Hepatocyte (in vitro differentiated cells): ENCODE measurements around the gene KRT81.
"Not testable (repeated sequence)": the region's sequence is repeated elsewhere in the genome, so short reads cannot be mapped to it uniquely, and the experiment has no call there.

Experiments used
- CTCF ChIP-seq: fragments of 200-600 bp; sonication (generic); IDR thresholded peaks from 2 replicates; pipeline ENCODE4 v1.5.1; 2016; ENCODE audit warnings: antibody characterized with exemption, mild to moderate bottlenecking; ENCODE audit not compliant: poor library complexity
- EZH2 ChIP-seq: fragments of 200-600 bp; sonication (generic); IDR thresholded peaks from 2 replicates; pipeline ENCODE4 v1.6.1; 2016; ENCODE audit warnings: antibody characterized with exemption, mild to moderate bottlenecking, borderline replicate concordance
- EZH2phosphoT487 ChIP-seq: fragments of 200-600 bp; sonication (generic); IDR thresholded peaks from one replicate; pipeline ENCODE4 v1.6.1; 2018; ENCODE audit warnings: antibody characterized with exemption, mild to moderate bottlenecking, low read depth, moderate library complexity; ENCODE audit not compliant: unreplicated experiment, severe bottlenecking

- not testable (repeated sequence) for TF ChIP-seq EZH2, CTCF, EZH2phosphoT487
Observed at GRCh38 chr12:52240247-52240646, 51.1 kb downstream of the KRT81 start.
